HG02798 (cell line): Measurements from ENCODE around the gene RFX3.

Source experiments
- ATAC-seq: cut with Tn5 transposase; IDR thresholded peaks from one replicate; pipeline ENCODE4 v1.9.1; 2021; ENCODE audit warnings: mild to moderate bottlenecking; ENCODE audit not compliant: unreplicated experiment, poor library complexity

Gene RFX3

GRCh38 chr9:3177936-3178335, 347.9 kb downstream of the RFX3 start:
- ATAC-seq = no peak

DNA sequence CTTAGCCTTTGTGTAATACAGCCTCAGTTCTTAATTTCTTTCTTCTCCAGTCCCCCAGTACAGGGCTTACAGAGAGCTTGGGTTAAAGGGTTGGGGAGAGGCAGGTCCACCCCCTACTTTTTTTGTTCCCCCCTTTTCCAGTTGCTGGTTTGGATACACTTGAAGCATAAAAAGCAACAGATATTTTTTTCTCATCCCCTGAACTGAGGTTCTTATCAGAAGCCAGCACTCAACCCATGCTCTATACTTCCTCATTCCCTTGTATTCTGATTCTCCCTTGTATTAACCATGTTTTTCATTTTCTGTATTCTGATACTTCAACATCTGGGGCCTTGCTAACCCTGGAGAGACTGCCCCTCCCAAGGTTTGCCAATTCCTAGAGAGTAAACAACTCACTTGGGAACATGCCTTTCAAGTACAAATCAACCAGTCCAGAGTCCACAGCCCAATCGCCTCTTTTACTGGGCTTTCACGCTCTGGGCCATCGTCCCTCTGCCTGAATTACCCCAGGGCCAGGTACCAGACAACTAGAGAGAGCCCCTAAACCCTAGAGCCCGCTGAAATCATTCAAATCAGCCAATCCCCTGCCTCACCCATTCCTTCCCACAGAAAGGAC, 348.5 kb downstream of the RFX3 start:
- no peak for ATAC-seq

- ATAC-seq = no peak
Measured at GRCh38 chr9:3173374-3173773, 352.4 kb downstream of the RFX3 start.

- no peak for ATAC-seq
Measured at GRCh38 chr9:3170819-3171218, 355.0 kb downstream of the RFX3 start.
